Stimulated activated CD4-positive, alpha-beta T cell treated with anti-CD3 and anti-CD28 coated beads, TNF-alpha, amount 100 ng/mL, for 4 hours (primary cell): Measurements from ENCODE around the gene NUP214.
"Not testable (repeated sequence)": the region's sequence is repeated elsewhere in the genome, so short reads cannot be mapped to it uniquely, and the experiment has no call there.

Experiments
- DNase-seq, 3 experiments: peaks; one replicate each; pipeline ENCODE4 v3.0.0-alpha.2; 2020; ENCODE audit warnings: low read depth in 3 of 3

NUP214 gene

GRCh38 chr9:131233995-131234394 lies 108.6 kb downstream of the NUP214 start:
- no peak for DNase-seq

DNA sequence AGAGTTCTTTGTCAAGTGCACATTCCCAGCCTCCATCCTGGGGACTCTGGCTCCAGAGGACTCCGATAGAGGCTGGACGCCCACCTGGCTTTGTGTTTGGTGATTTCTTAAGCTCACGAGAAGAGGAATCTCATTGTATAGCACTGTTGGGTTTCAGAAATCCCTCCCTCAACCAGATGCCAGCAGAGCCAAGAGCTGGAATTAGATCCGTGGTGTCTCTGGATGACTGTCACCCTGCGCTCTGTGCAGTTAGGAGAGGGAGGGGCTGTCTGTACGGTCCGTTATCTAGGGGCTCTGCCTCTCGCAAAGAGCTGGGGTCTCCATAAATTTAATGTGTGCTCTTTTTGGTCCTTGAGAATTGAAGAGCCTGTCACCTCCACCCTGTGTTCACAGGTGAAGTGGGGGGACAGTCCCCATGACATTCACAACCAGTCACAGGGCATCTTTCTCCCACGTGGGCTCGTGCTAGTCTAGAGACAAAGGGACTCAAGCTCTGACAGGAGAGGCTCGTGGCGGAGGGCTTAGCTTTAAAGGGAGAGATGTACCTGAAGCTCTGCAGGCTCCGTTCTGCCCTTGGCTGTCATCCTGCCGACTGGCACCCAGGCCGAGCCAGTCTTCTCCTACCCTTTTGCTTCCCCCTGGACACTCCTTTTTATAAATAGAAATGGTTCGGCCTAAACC lies 109.6 kb downstream of the NUP214 start:
- no peak for DNase-seq

- DNase-seq = no peak
Observed at GRCh38 chr9:131235480-131235851, 110.1 kb downstream of the NUP214 start.

- DNase-seq = no peak
Observed at GRCh38 chr9:131236161-131236560, 110.8 kb downstream of the NUP214 start.

GRCh38 chr9:131236761-131237160 lies 111.4 kb downstream of the NUP214 start:
- DNase-seq = no peak

DNA sequence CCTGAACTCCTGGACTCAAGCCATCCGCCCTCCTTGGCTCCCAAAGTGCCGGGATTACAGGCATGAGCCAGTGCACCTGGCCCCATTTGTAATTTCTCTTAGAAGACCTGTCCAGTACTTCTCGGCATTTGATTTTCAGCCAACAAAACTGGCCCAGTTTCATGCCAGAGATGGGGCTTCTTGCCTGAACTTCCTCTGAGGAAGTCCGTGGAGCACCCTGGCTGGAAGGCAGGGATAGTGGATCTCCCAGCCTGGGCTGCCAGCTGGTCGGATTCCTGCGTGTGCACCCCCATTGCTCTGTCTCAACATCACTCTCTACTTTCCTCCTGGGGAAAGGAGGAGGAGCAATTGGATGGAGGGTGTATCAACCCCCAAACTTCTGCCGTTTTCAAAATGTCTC lies 111.9 kb downstream of the NUP214 start:
- no peak for DNase-seq

- DNase-seq = peak; percentile 68 to 69 (median 68)
Observed at GRCh38 chr9:131237931-131238401, 112.6 kb downstream of the NUP214 start.

DNA sequence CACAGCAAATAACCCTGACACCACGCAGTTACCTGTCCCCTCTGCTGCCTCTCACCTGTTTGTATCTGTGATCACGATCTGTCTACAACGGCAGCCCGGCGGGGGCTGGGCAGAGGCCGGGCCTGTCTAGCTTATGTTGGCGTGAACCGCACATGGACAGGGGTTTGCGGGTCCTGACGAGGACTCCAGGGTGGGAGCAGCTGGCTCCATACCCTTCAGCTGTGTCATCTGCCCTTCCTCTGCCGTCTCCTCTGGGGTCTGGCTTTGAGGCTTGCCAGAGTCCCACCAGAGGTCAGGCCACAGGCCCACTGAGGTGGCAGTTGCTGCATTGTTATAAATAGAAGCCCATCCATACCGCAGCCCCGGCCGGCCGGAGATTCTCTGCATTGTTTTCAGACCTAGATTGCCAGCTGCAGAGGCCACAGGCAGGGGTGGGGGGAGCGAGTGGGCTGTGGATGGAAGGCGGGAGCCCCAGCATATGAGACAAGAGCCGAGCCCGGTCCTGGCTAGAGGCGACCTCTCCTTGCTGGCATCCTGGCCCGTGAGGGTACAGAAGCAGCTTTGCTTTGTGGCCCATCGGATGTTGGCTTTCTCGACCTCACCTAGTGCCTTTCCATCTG lies 113.1 kb downstream of the NUP214 start:
- DNase-seq = no peak

- DNase-seq = no peak
Observed at GRCh38 chr9:131239161-131239975, 114.0 kb downstream of the NUP214 start.

DNA sequence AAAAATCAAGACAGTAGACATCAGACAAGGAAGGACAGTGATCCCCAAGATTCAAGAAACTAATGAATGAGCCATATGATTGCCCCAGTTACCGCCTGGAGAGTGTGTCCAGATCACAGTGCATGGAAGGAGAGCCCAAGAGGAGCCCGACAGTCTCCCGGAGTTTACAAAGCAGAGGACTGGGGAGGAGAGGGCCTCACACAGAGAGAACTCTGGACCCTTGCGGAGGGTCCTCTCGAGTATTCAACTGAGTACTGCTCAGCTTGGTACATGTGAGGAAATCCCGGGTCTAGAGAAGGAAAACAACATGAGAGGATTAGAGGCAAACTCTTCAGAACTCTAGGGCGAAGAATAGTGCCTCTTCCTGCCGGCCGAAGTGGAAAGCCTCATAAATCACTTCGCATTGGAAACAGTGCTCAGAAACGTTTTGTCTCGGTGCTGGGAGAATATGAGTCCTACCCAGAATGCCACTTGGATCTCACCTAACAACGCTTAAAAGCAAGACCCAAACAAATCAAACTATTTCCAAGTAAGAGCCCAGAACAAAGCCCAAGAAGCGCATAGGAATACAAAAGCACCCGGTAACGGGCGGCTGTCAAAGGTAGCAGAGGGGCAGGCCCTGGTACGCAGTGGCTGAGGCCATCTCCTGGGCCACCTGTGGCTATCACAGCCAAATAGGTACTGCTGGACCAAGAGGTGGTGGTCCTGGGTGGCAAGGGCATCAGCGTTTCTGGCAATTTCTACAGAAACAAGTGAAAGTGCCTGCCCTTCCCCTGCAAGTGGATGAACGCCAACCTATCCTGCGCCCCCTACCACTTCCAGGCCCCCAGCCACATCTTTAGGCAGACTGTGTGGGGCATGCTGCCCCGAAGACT lies 114.9 kb downstream of the NUP214 start:
- no peak for DNase-seq

GRCh38 chr9:131244331-131244730 lies 118.9 kb downstream of the NUP214 start:
- not testable (repeated sequence) for DNase-seq

DNA sequence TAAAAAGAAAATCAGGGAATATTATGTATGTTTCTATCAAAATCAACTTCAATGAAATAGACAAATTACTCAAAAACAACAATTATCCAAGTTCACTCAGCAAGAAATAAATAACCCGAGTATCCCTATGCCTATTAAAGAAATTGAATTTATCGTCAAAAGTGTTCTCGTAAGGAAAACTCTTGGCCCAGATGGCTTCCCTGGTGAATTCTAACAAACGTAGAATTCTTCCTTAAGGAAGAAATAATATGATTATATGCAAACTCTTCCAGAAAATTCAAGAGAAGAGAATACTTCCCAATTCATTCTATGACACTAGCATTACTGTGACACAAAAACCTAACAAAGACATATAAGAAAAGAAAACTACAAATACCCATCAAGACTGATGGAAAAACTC lies 121.2 kb downstream of the NUP214 start:
- DNase-seq = no peak

DNA sequence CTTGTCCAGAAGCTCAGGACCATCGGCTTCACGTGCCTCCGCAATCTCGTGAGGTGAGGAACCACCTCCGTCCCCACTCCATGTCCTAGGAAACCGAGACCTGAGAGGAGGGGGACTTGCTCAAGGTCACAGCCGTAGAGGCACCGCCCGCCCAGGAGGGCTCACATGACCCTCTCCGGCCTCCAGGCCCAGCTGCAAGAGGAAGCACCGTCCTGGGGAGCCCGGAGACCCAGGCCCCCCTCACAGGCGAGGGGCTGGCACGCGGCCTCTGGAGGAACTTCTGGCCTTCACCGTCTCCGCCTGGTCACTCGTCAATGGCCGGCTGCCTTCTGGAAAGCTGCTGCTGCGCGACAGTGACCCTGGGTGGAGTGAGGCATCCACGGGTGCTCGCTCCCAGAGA lies 126.7 kb downstream of the NUP214 start:
- no peak for DNase-seq

DNA sequence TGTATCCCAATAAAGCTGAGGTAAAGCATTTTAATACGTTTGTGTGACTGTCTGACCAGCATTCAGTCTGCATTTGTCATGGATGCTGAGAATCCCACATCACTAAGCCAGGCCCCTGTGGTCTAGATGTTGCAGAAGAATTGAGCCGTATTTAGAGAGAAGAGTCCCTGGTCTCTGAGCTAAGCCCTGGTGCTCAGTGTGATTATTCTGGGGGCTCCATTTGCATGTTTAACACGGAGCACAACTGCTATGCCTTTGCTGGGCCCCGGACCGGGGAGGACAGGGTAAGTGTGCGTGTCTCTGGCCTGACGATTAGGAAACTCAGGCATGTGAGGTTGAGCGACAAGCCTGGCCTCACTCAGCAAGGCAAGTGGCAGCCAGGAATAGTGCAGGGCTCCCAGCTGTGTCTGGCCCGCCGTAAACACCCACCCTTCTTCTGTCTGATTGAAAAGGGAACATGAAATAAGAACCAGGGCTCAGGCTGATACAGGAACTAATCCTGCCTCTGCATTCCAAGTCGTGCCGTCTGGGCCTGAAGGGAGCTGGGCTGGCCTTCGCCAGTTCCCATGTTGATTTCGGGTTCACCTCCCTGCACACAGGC lies 128.6 kb downstream of the NUP214 start:
- no peak for DNase-seq

- DNase-seq = no peak
Observed at GRCh38 chr9:131254626-131255025, 129.2 kb downstream of the NUP214 start.

- DNase-seq = no peak
Observed at GRCh38 chr9:131255676-131256197, 130.4 kb downstream of the NUP214 start.

GRCh38 chr9:131257266-131258025 lies 132.1 kb downstream of the NUP214 start:
- no peak for DNase-seq

DNA sequence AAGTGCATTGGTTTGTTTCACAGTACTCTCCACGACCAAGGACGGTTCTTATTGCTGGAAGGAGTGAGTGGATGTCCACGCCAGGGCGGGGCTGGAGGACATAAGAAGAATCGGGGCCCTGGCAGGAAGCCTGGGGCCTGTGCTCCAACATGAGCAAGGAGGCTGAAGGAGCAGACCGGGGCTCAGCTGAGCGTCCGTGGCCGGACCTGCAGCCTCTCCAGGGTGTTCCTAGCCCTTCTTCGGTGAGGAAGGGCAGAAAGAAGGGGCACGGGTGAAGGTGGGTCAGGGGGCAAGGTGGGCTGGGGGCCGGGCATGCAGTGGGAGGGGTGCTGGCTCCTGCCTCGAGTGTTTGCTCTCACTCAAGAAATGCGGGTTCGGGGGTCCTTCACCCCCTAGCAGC lies 132.8 kb downstream of the NUP214 start:
- no peak for DNase-seq

- no peak for DNase-seq
Observed at GRCh38 chr9:131258698-131259431, 133.5 kb downstream of the NUP214 start.
